Effector memory CD4-positive, alpha-beta T cell (primary cell): ENCODE results near the gene HSPA2.
"Not testable (repeated sequence)": the region's sequence is repeated elsewhere in the genome, so short reads cannot be mapped to it uniquely, and the experiment has no call there.

ENCODE experiments used
- DNase-seq, 3 donors: peaks; one replicate each; pipeline ENCODE4 v3.0.0-alpha.2; 2020
- H3K27ac ChIP-seq: 2 replicates; pipeline ENCODE4 v1.7.0; 2013; ENCODE audit warnings: mild to moderate bottlenecking, low read length, moderate library complexity; ENCODE audit not compliant: insufficient read depth, poor library complexity, severe bottlenecking
- H3K27me3 ChIP-seq: replicated peaks from 2 replicates; pipeline ENCODE4 v1.7.0; 2013; ENCODE audit warnings: mild to moderate bottlenecking, low read length; ENCODE audit not compliant: insufficient read depth, control insufficient read depth, poor library complexity, severe bottlenecking
- H3K36me3 ChIP-seq: 2 replicates; pipeline ENCODE4 v1.7.0; 2013; ENCODE audit warnings: mild to moderate bottlenecking, low read length, moderate library complexity; ENCODE audit not compliant: control insufficient read depth, insufficient read depth
- H3K4me1 ChIP-seq: 2 replicates; pipeline ENCODE4 v1.7.0; 2013; ENCODE audit warnings: low read length, mild to moderate bottlenecking; ENCODE audit not compliant: control insufficient read depth, insufficient read depth, poor library complexity, severe bottlenecking
- H3K4me3 ChIP-seq: 2 replicates; pipeline ENCODE4 v1.7.0; 2013; ENCODE audit warnings: low read length, low read depth, mild to moderate bottlenecking; ENCODE audit not compliant: insufficient read depth, poor library complexity, severe bottlenecking
- H3K9me3 ChIP-seq: 2 replicates; pipeline ENCODE4 v1.7.0; 2013; ENCODE audit warnings: mild to moderate bottlenecking, low read length, moderate library complexity; ENCODE audit not compliant: control insufficient read depth

HSPA2 gene

DNA sequence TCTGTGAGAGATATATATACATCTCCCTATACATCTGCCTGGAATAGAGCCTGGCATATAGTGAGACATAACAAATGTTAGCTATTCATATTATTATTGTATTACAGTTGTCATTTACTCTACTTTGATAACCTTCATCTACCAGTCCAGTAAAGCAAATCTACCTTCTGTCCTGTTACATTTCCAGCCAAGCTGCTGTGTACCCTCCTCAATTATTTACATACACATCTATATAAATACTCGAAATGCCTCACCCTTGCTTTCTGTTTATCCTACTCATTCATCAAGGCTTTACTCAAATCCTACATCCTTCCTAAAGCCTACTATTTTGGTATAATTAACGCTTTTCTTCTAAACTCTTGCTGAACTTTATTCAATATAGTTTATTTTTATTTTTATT is 27.3 kb upstream of the HSPA2 start:
- H3K4me3 ChIP-seq, result no peak overlapping the region
- H3K27ac ChIP-seq, result no peak overlapping the region
- DNase-seq, result no peak
- no peaks in the 10 kb centered on the region for H3K9me3 ChIP-seq
- H3K4me1 ChIP-seq, result peaks cover 32% of the 10 kb centered on the region
- H3K36me3 ChIP-seq, result peaks cover 4% of the 10 kb centered on the region
- no peaks in the 10 kb centered on the region for H3K27me3 ChIP-seq

DNA sequence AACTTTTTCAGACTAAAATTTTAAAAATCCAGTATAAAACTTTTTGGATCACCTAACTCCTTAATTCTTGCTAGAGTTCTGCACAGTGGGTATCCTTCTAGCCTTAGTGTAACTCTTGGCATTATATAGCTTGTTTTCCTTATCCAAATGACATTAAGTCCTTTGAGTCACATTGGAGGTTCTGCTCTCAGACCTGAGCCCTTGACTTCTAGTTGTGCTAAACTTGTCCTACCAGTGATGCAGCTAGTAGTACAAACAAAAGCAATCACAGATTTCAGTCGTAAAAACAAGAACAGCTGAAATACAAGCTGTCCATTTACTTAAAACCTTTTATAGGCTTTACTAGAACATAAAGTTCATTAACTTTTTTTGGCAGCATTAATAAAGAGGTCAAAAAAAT is 25.5 kb upstream of the HSPA2 start:
- Histone ChIP-seq H3K4me1 (peaks cover 23% of the 10 kb centered on the region), H3K27ac (no peak overlapping the region), H3K27me3 (no peaks in the 10 kb centered on the region), H3K9me3 (no peaks in the 10 kb centered on the region), H3K4me3 (no peak overlapping the region), H3K36me3 (peaks cover 4% of the 10 kb centered on the region)
- DNase-seq, result no peak

DNA sequence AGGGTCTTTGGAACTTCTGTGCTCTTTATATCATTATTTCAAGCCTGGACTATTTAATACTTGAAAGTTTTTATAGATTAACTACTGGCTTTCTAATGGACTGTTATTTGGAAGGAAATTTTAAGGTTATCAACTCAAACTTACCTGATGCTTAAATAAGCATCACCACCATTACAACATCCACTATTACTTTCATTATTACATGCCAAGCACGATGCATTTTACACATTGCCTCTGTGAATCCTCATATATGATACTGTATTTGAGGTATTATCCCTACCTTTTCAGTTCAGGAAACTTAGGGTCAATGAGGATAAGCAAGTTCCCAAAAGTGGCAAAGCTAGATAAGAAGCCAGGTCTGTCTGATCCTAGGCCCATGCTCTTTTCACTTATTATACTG is 23.6 kb upstream of the HSPA2 start:
- Histone ChIP-seq H3K27me3 (no peaks in the 10 kb centered on the region), H3K36me3 (peaks cover 14% of the 10 kb centered on the region), H3K27ac (no peak overlapping the region), H3K4me3 (no peak overlapping the region), H3K4me1 (peaks cover 12% of the 10 kb centered on the region), H3K9me3 (no peaks in the 10 kb centered on the region)
- DNase-seq, result no peak

DNA sequence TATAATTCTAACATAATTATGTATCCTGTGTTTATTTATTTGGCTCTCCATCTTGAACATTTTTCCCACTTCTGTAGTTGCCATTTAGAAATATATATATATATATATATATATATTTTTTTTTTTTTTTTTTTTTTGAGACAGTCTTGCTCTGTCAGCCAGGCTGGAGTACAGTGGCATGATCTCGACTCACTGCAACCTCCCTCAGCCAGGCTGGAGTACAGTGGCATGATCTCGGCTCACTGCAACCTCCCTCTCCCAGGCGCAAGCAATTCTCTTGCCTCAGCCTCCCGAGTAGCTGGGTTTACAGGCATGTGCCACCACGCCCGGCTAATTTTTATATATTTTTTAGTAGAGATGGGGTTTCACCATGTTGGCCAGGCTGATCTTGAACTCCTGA is 22.9 kb upstream of the HSPA2 start:
- not testable (repeated sequence) for H3K9me3 ChIP-seq, H3K4me1 ChIP-seq, DNase-seq, H3K27me3 ChIP-seq, H3K27ac ChIP-seq, H3K4me3 ChIP-seq
- peaks cover 17% of the 10 kb centered on the region for H3K36me3 ChIP-seq

DNA sequence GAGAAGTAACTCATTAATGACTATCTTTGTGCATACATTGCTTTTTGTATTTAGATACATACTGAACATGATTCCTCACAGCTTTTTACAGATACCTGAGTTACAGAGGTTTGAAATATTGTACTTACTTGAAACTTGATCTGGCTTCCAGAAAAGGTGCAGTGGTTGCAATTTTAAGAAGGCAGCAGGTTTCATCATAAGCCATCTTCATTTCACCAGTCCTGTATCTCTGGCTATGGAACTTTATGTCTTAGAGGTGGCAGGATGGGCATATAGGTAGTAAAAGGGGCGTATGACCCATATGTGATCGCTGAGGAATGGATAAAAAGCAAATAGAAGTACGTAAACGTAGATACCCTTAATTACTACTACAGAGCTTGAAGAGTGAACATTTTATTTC is 22.3 kb upstream of the HSPA2 start:
- Histone ChIP-seq H3K27ac (no peak overlapping the region), H3K36me3 (peaks cover 22% of the 10 kb centered on the region), H3K4me3 (no peak overlapping the region), H3K27me3 (no peaks in the 10 kb centered on the region), H3K4me1 (peaks cover 4% of the 10 kb centered on the region), H3K9me3 (no peaks in the 10 kb centered on the region)
- no peak for DNase-seq

DNA sequence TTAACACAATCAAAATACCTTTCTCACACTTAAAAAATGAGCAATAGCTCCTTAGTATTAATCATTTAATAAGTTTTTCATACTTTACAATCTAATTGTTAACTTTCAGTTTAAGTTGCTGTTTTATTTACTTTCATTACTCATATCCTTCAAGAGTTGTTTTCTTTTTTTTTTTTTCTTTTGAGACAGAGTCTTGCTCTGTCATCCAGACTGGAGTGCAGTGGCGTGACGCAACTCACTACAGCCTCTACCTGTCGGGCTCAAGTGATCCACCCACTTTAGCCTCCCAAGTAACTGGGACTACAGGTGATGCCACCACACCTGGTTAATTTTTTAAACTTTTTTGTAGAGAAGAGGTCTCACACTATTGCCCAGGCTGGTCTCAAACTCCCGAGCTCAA is 19.8 kb upstream of the HSPA2 start:
- no peaks in the 10 kb centered on the region for H3K27me3 ChIP-seq
- no peak overlapping the region for H3K4me3 ChIP-seq
- H3K27ac ChIP-seq, result no peak overlapping the region
- H3K36me3 ChIP-seq, result peaks cover 23% of the 10 kb centered on the region
- peaks cover 4% of the 10 kb centered on the region for H3K4me1 ChIP-seq
- DNase-seq, result no peak
- H3K9me3 ChIP-seq, result no peaks in the 10 kb centered on the region

DNA sequence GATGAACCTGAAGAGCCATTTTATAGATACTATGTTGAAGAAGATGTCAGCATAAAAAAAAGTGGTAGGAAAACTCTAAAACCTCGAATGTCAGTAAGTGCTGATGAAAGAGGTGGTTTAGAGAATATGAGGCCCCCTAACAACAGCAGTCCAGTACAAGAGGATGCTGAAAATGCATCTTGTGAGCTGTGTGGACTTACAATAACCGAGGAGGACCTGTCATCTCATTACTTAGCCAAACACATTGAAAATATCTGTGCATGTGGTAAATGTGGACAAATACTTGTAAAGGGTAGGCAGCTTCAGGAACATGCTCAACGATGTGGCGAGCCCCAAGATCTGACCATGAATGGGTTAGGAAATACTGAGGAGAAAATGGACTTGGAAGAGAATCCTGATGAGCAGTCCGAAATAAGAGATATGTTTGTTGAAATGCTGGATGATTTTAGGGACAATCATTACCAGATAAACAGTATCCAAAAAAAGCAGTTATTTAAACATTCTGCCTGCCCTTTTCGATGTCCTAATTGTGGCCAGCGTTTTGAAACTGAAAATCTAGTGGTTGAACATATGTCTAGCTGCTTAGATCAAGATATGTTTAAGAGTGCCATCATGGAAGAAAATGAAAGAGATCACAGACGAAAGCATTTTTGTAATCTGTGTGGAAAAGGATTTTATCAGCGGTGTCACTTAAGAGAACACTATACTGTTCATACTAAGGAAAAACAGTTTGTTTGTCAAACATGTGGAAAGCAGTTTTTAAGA is 17.8 kb upstream of the HSPA2 start:
- Histone ChIP-seq H3K4me3 (no peak overlapping the region), H3K4me1 (peaks cover 4% of the 10 kb centered on the region), H3K9me3 (no peaks in the 10 kb centered on the region), H3K36me3 (peaks cover 23% of the 10 kb centered on the region), H3K27me3 (no peaks in the 10 kb centered on the region), H3K27ac (no peak overlapping the region)
- DNase-seq, result no peak

DNA sequence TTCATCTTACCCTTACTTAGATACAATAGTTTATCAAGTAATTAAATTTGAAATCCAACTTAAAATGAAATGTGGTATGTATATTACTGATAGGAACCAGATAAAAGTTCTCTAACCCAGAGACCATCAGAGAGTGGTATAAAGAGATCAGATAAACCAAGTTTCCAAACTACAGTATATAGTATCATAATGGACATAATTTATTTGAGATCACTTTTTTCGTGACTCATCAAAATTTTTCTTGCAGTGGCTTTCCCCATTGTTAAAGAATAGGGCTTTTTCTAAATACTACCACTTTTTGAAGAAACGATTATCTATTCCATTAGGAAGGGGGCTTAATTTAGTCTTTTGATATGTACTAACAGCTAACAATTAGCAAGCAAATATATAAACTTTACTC is 15.2 kb upstream of the HSPA2 start:
- Histone ChIP-seq H3K4me3 (no peak overlapping the region), H3K4me1 (peaks cover 4% of the 10 kb centered on the region), H3K27ac (no peak overlapping the region), H3K27me3 (no peaks in the 10 kb centered on the region), H3K9me3 (no peaks in the 10 kb centered on the region), H3K36me3 (peaks cover 23% of the 10 kb centered on the region)
- DNase-seq, result no peak

DNA sequence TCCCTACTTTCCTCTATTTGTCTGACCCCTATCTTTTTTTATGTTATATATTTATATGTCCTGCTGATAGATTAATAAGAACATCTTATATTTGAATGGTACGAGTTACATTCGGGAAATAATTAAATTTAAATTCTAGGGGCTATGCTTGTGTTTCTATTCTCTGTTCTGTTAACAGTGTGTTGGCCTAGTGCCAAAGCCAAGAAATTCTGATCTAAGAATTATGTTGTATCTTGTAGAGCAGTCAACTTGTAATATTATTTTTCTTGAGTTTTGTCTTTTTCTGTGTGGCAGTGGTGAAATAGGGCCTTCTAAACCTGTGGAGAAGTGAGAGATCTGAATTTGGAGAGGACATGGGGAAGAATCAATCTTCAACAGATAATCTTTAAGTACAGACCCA is 9.0 kb upstream of the HSPA2 start:
- Histone ChIP-seq H3K27ac (no peak overlapping the region), H3K4me3 (no peak overlapping the region), H3K4me1 (no peaks in the 10 kb centered on the region), H3K27me3 (no peaks in the 10 kb centered on the region), H3K9me3 (no peaks in the 10 kb centered on the region), H3K36me3 (no peaks in the 10 kb centered on the region)
- no peak for DNase-seq

DNA sequence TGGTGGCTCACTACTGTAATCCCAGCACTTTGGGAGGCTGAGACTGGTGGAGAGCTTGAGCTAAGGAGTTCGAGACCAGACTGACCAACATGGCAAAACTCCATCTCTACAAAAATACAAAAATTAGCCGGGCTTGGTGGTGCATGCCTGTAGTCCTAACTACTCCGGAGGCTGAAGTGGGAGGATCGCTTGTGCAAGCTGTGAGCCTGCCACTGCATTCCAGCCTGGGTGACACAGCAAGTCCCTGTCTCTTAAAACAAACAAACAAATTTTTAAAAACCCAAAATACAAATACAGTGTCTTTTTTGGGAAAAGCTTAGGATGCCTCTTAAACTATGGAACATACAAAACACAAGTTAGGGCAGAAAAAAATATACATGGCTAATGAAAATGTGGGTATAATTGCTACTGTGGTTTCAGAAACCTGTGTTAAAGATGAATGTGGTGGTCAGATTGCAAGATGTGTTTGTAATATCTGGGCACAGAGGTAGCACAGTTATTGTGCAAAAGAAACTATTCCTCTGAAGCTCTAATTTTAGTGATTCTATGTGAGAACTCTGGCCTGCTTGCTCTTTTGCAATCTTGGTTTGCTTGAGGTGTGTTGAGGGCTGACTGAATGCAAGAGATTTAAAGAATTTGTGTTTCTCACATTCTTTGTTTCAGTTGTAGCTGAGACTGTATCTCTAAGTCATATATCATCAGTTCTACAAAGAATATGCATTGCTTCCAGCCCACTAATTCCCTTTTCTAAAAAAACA is 3.9 kb upstream of the HSPA2 start:
- H3K4me3 ChIP-seq, result no peak overlapping the region
- DNase-seq, result no peak
- no peaks in the 10 kb centered on the region for H3K9me3 ChIP-seq
- no peak overlapping the region for H3K27ac ChIP-seq
- no peaks in the 10 kb centered on the region for H3K27me3 ChIP-seq
- H3K4me1 ChIP-seq, result peaks cover 8% of the 10 kb centered on the region
- no peaks in the 10 kb centered on the region for H3K36me3 ChIP-seq
